ENCODE results near the gene NUDT21. TPM values are rescaled to one million over a fixed set of nuclear protein-coding genes. Genes with fewer than 3 reads are reported as not detected.

Gene NUDT21
- total and polyA plus RNA-seq, 3 experiments from 2014 or later: 77.2 to 359 (median 334) TPM

GRCh38 chr16:56421313-56421712 is 29.8 kb downstream of the NUDT21 start:
- no peak for DNase-seq
- peaks cover 39 to 56% (median 47%) of the 10 kb centered on the region in 3 donors for H3K4me1 Mint-ChIP-seq
- H3K36me3 Mint-ChIP-seq: peaks cover 0 to 7% (median 0%) of the 10 kb centered on the region in 3 donors
- Histone ChIP-seq H3K9me3 (ENCODE audit: low read length) (no peaks in the 10 kb centered on the region), H3K4me1 (ENCODE audit: insufficient read depth, low read length) (peaks cover 17% of the 10 kb centered on the region), H3K27me3 (ENCODE audit: insufficient read depth, low read length, poor library complexity, severe bottlenecking) (no peaks in the 10 kb centered on the region), H3K27ac (ENCODE audit: low read depth, low read length) (no peak overlapping the region), H3K36me3 (ENCODE audit: insufficient read depth, low read length) (no peaks in the 10 kb centered on the region), H3K4me3 (ENCODE audit: low read length) (no peak overlapping the region)
- H3K27ac Mint-ChIP-seq: peak overlapping the region in 2 of 8 donors; percentile 2 to 24
- H3K4me3 Mint-ChIP-seq: peak overlapping the region in 1 of 7 donors; percentile 46
- H3K27me3 Mint-ChIP-seq: no peaks in the 10 kb centered on the region
- POLR2A ChIA-PET: no interaction called here
- CTCF ChIA-PET: no interaction called here
- no peaks in the 10 kb centered on the region for H3K9me3 Mint-ChIP-seq

GRCh38 chr16:56420613-56421012 is 30.5 kb downstream of the NUDT21 start:
- Mint-ChIP-seq H3K9me3 (no peaks in the 10 kb centered on the region), H3K27me3 (no peaks in the 10 kb centered on the region), H3K4me3 (no peak overlapping the region), H3K4me1 (peaks cover 40 to 56% (median 47%) of the 10 kb centered on the region in 3 donors), H3K27ac (peak overlapping the region in 2 of 8 donors; percentile 2 to 17), H3K36me3 (peaks cover 0 to 7% (median 0%) of the 10 kb centered on the region in 3 donors)
- H3K27ac ChIP-seq (ENCODE audit: low read depth, low read length): no peak overlapping the region
- CTCF ChIA-PET: no interaction called here
- POLR2A ChIA-PET: no interaction called here
- H3K4me3 ChIP-seq (ENCODE audit: low read length): no peak overlapping the region
- no peaks in the 10 kb centered on the region for H3K36me3 ChIP-seq (ENCODE audit: insufficient read depth, low read length)
- no peak for DNase-seq
- no peaks in the 10 kb centered on the region for H3K9me3 ChIP-seq (ENCODE audit: low read length)
- peaks cover 17% of the 10 kb centered on the region for H3K4me1 ChIP-seq (ENCODE audit: insufficient read depth, low read length)
- H3K27me3 ChIP-seq (ENCODE audit: insufficient read depth, low read length, poor library complexity, severe bottlenecking): no peaks in the 10 kb centered on the region

- DNase-seq: no peak
- no peaks in the 10 kb centered on the region for H3K9me3 Mint-ChIP-seq
- H3K4me3 Mint-ChIP-seq: peak overlapping the region in 1 of 7 donors; percentile 24
- no peaks in the 10 kb centered on the region for H3K27me3 Mint-ChIP-seq
- peaks cover 46 to 62% (median 52%) of the 10 kb centered on the region in 3 donors for H3K4me1 Mint-ChIP-seq
- no peaks in the 10 kb centered on the region for H3K9me3 ChIP-seq (ENCODE audit: low read length)
- CTCF ChIA-PET: no interaction called here
- no peak overlapping the region for H3K4me3 ChIP-seq (ENCODE audit: low read length)
- H3K27me3 ChIP-seq (ENCODE audit: insufficient read depth, low read length, poor library complexity, severe bottlenecking): no peaks in the 10 kb centered on the region
- H3K4me1 ChIP-seq (ENCODE audit: insufficient read depth, low read length): peaks cover 17% of the 10 kb centered on the region
- peaks cover 0 to 9% (median 0%) of the 10 kb centered on the region in 3 donors for H3K36me3 Mint-ChIP-seq
- H3K36me3 ChIP-seq (ENCODE audit: insufficient read depth, low read length): no peaks in the 10 kb centered on the region
- H3K27ac Mint-ChIP-seq: peak overlapping the region in 3 of 8 donors; percentile 0 to 38 (median 2)
- H3K27ac ChIP-seq (ENCODE audit: low read depth, low read length): no peak overlapping the region
- POLR2A ChIA-PET: no interaction called here
These were observed 31.2 kb downstream of the NUDT21 start for GRCh38 chr16:56419740-56420548.

DNA sequence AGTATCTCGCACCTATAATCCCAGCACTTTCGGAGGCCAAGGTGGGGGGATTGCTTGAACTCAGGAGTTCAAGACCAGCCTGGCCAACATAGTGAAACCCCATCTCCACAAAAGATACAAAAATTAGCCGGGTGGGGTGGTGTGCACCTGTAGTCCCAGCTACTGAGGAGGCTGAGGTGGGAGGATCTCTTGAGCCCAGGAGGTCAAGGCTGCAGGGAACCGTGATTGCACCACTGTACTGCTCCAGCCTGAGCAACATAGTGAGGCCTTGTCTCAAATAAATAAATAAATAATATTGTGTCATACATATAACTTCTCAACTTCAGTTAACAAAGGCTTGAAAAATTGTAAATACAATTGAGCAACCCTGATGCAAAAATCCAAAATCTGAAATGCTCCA is 34.0 kb downstream of the NUDT21 start:
- no peaks in the 10 kb centered on the region for H3K9me3 ChIP-seq (ENCODE audit: low read length)
- H3K27me3 Mint-ChIP-seq: no peaks in the 10 kb centered on the region
- ChIA-PET POLR2A (no interaction called here), CTCF (no interaction called here)
- no peaks in the 10 kb centered on the region for H3K9me3 Mint-ChIP-seq
- H3K4me1 ChIP-seq (ENCODE audit: insufficient read depth, low read length): no peaks in the 10 kb centered on the region
- peaks cover 0 to 24% (median 8%) of the 10 kb centered on the region in 3 donors for H3K36me3 Mint-ChIP-seq
- no peak for DNase-seq
- H3K27ac ChIP-seq (ENCODE audit: low read depth, low read length): no peak overlapping the region
- peaks cover 4% of the 10 kb centered on the region for H3K36me3 ChIP-seq (ENCODE audit: insufficient read depth, low read length)
- H3K4me3 ChIP-seq (ENCODE audit: low read length): no peak overlapping the region
- H3K4me3 Mint-ChIP-seq: no peak overlapping the region
- no peaks in the 10 kb centered on the region for H3K27me3 ChIP-seq (ENCODE audit: insufficient read depth, low read length, poor library complexity, severe bottlenecking)
- H3K27ac Mint-ChIP-seq: no peak overlapping the region
- H3K4me1 Mint-ChIP-seq: peaks cover 27 to 46% (median 41%) of the 10 kb centered on the region in 3 donors

DNA sequence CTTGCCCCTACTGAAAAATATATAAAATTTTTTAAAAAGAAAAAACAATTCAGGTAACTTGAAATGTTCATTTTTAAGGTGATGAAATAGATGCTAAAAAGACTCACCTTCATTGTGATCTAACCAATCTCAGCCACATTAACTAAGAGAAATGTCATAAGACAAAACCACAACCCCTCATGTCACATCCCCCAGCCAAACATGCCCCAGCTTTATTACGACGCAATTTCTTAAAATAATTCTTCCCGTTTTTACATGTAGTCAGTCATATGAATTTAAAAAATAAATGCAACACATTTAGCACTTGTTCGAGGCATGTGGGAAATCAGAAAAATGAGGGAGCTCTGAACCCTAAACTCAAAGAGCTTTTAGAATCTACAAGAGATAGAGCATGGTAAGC is 35.3 kb downstream of the NUDT21 start:
- Mint-ChIP-seq H3K4me1 (peaks cover 20 to 38% (median 32%) of the 10 kb centered on the region in 3 donors), H3K36me3 (peaks cover 0 to 35% (median 8%) of the 10 kb centered on the region in 3 donors), H3K4me3 (no peak overlapping the region), H3K9me3 (no peaks in the 10 kb centered on the region), H3K27me3 (no peaks in the 10 kb centered on the region), H3K27ac (peak overlapping the region in 1 of 8 donors; percentile 22)
- ChIA-PET CTCF (no interaction called here), POLR2A (no interaction called here)
- Histone ChIP-seq H3K4me3 (ENCODE audit: low read length) (no peak overlapping the region), H3K4me1 (ENCODE audit: insufficient read depth, low read length) (no peaks in the 10 kb centered on the region), H3K9me3 (ENCODE audit: low read length) (no peaks in the 10 kb centered on the region), H3K27ac (ENCODE audit: low read depth, low read length) (no peak overlapping the region), H3K36me3 (ENCODE audit: insufficient read depth, low read length) (peaks cover 14% of the 10 kb centered on the region), H3K27me3 (ENCODE audit: insufficient read depth, low read length, poor library complexity, severe bottlenecking) (no peaks in the 10 kb centered on the region)
- DNase-seq: no peak

DNA sequence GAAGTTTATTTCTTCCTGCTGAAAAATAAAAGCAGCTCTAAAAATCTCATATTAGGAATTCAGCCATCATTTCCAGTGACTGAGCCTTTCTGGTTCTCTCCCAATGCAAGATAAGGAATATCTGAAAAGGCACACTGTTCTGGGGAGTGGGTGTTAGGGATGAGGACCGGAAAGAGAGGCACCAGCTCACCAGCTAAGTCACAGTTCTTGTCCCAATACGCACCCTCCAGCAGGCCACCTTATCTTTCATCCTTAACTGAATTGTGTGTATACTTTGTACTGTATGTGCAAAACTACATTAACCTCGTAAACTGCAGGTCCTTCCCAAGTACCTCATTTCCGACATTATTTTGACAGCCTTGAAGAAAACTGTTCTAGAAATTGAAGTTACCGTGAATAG is 36.8 kb downstream of the NUDT21 start:
- DNase-seq: no peak
- Histone ChIP-seq H3K4me3 (ENCODE audit: low read length) (no peak overlapping the region), H3K9me3 (ENCODE audit: low read length) (no peaks in the 10 kb centered on the region), H3K27ac (ENCODE audit: low read depth, low read length) (no peak overlapping the region), H3K27me3 (ENCODE audit: insufficient read depth, low read length, poor library complexity, severe bottlenecking) (no peaks in the 10 kb centered on the region), H3K36me3 (ENCODE audit: insufficient read depth, low read length) (peaks cover 14% of the 10 kb centered on the region), H3K4me1 (ENCODE audit: insufficient read depth, low read length) (no peaks in the 10 kb centered on the region)
- H3K27ac Mint-ChIP-seq: no peak overlapping the region
- H3K4me1 Mint-ChIP-seq: peaks cover 13 to 26% (median 23%) of the 10 kb centered on the region in 3 donors
- no peaks in the 10 kb centered on the region for H3K9me3 Mint-ChIP-seq
- ChIA-PET POLR2A (no interaction called here), CTCF (no interaction called here)
- H3K36me3 Mint-ChIP-seq: peaks cover 0 to 45% (median 8%) of the 10 kb centered on the region in 3 donors
- no peaks in the 10 kb centered on the region for H3K27me3 Mint-ChIP-seq
- H3K4me3 Mint-ChIP-seq: no peak overlapping the region

- CTCF ChIA-PET: no interaction called here
These were observed 37.8 kb downstream of the NUDT21 start for GRCh38 chr16:56413381-56413780.

GRCh38 chr16:56411624-56412023 is 39.5 kb downstream of the NUDT21 start:
- Mint-ChIP-seq H3K4me3 (no peak overlapping the region), H3K4me1 (peaks cover 13 to 23% (median 19%) of the 10 kb centered on the region in 3 donors), H3K27ac (no peak overlapping the region), H3K36me3 (peaks cover 9 to 62% (median 17%) of the 10 kb centered on the region in 3 donors), H3K9me3 (no peaks in the 10 kb centered on the region), H3K27me3 (no peaks in the 10 kb centered on the region)
- CTCF ChIA-PET: no interaction called here
- H3K27ac ChIP-seq (ENCODE audit: low read depth, low read length): no peak overlapping the region
- peaks cover 32% of the 10 kb centered on the region for H3K36me3 ChIP-seq (ENCODE audit: insufficient read depth, low read length)
- H3K9me3 ChIP-seq (ENCODE audit: low read length): no peaks in the 10 kb centered on the region
- H3K4me3 ChIP-seq (ENCODE audit: low read length): no peak overlapping the region
- no peaks in the 10 kb centered on the region for H3K4me1 ChIP-seq (ENCODE audit: insufficient read depth, low read length)
- POLR2A ChIA-PET: interaction anchor here (0.6 kb wide), 1 partner anchor 97 kb away, joined by 3 read pairs; no protein-coding TSS in a partner anchor
- no peak for DNase-seq
- no peaks in the 10 kb centered on the region for H3K27me3 ChIP-seq (ENCODE audit: insufficient read depth, low read length, poor library complexity, severe bottlenecking)

More at GRCh38 chr16:56413381-56413780, 37.8 kb downstream of the NUDT21 start:
- H3K4me1 ChIP-seq (ENCODE audit: insufficient read depth, low read length): no peaks in the 10 kb centered on the region
- peaks cover 24% of the 10 kb centered on the region for H3K36me3 ChIP-seq (ENCODE audit: insufficient read depth, low read length)
- no peaks in the 10 kb centered on the region for H3K27me3 ChIP-seq (ENCODE audit: insufficient read depth, low read length, poor library complexity, severe bottlenecking)
- Mint-ChIP-seq H3K9me3 (no peaks in the 10 kb centered on the region), H3K27ac (peak overlapping the region in 2 of 8 donors; percentile 46 to 52), H3K4me3 (no peak overlapping the region), H3K4me1 (peaks cover 13 to 23% (median 23%) of the 10 kb centered on the region in 3 donors), H3K27me3 (no peaks in the 10 kb centered on the region), H3K36me3 (peaks cover 4 to 54% (median 16%) of the 10 kb centered on the region in 3 donors)
- H3K27ac ChIP-seq (ENCODE audit: low read depth, low read length): no peak overlapping the region
- no peak overlapping the region for H3K4me3 ChIP-seq (ENCODE audit: low read length)
- POLR2A ChIA-PET: no interaction called here
- DNase-seq: no peak
- no peaks in the 10 kb centered on the region for H3K9me3 ChIP-seq (ENCODE audit: low read length)

All from CD8-positive, alpha-beta memory T cell (primary cell).